K562 (cell line): ENCODE results near the gene CDC14B. TPM values are rescaled to one million over a fixed set of nuclear protein-coding genes. Genes with fewer than 3 reads are reported as not detected.
A peak's percentile ranks its signal among the peaks of the same experiment; 100 is the strongest.

Experiments used
- ATAC-seq: fragments of 200-7000 bp; cut with Tn5 transposase; 3 replicates; pipeline ENCODE4 v1.9.1; 2020; ENCODE audit warnings: moderate library complexity
- BruUV-seq: library from RNA; stranded (reverse); fragments of 400-500 nt; replicated peaks from 2 replicates; lab custom pipeline; 2021; lab: Mats Ljungman, UMichigan
- CTCF ChIA-PET: fragments of 300-600 bp; formaldehyde crosslinking; extraction: SDS; loops from one replicate; lab custom pipeline; 2021; ENCODE audit warnings: low intra/inter-chr PET ratio; lab: Yijun Ruan, JAX
- POLR2A ChIA-PET: fragments of 300-600, 350-650 bp; sonication (Branson Sonifier 250); formaldehyde crosslinking; extraction: SDS; loops from one replicate; lab custom pipeline; 2021; ENCODE audit warnings: antibody characterized with exemption, inconsistent platforms; lab: Yijun Ruan, JAX
- DNase-seq, 4 experiments: peaks; one replicate each; pipeline versions ENCODE4 v3.0.0 to v3.0.0-alpha.2; 2011 to 2018; ENCODE audit warnings: low spot score in 3 of 4, mixed read lengths in 3 of 4; ENCODE audit errors: extremely low read depth in 1 of 4
- FAIRE-seq: peaks from 2 replicates; lab custom pipeline; 2011; peaks lifted over from hg19 to GRCh38; lab: Jason Lieb, UNC
- H2AFZ ChIP-seq: 2 replicates; pipeline ENCODE4 v1.6.0; 2011; ENCODE audit warnings: low read depth, low read length, control low read depth, inconsistent platforms
- H3K27ac ChIP-seq: fragments of 200-600 bp; 3 replicates; pipeline ENCODE4 v1.8.0; 2011; ENCODE audit warnings: low read depth, mild to moderate bottlenecking, control low read depth, inconsistent platforms, low read length, moderate library complexity, mixed read lengths; ENCODE audit errors: extremely low read depth
- H3K27me3 ChIP-seq, 2 experiments: fragments of 300-600 bp in 1 of 2; 2 replicates in 1 of 2; 3 replicates in 1 of 2; pipeline versions ENCODE4 v1.6.0 to v1.8.0; 2011; ENCODE audit warnings: inconsistent platforms in 2 of 2, low read length in 2 of 2, mild to moderate bottlenecking in 1 of 2, mixed read lengths in 1 of 2, moderate library complexity in 1 of 2; ENCODE audit not compliant: control insufficient read depth in 2 of 2, insufficient read depth in 2 of 2
- H3K36me3 ChIP-seq: fragments of 300-600 bp; 3 replicates; pipeline ENCODE4 v1.8.0; 2011; ENCODE audit warnings: mild to moderate bottlenecking, low read length, inconsistent platforms; ENCODE audit not compliant: control insufficient read depth, insufficient read depth
- H3K4me1 ChIP-seq, 2 experiments: fragments of 200-600 bp in 1 of 2; replicated peaks in 1 of 2; 2 replicates in 1 of 2; 3 replicates in 1 of 2; pipeline versions ENCODE4 v1.5.1 to v1.8.0; 2011; ENCODE audit warnings: inconsistent platforms in 2 of 2, low read length in 2 of 2, mild to moderate bottlenecking in 1 of 2, mixed read lengths in 1 of 2, moderate library complexity in 1 of 2; ENCODE audit not compliant: control insufficient read depth in 2 of 2, insufficient read depth in 2 of 2
- H3K4me2 ChIP-seq: 2 replicates; pipeline ENCODE4 v1.6.1; 2011; ENCODE audit warnings: low read length, control low read depth, inconsistent platforms, mixed read lengths; ENCODE audit not compliant: insufficient read depth
- H3K4me3 ChIP-seq: fragments of 200-600 bp; sonication (generic), shearing (Covaris generic); 2 replicates; pipeline ENCODE4 v1.5.1; 2016; ENCODE audit warnings: control low read depth, inconsistent platforms
- H3K79me2 ChIP-seq: fragments of 200-600 bp; 3 replicates; pipeline ENCODE4 v1.8.0; 2011; ENCODE audit warnings: low read length, inconsistent platforms; ENCODE audit not compliant: control insufficient read depth, insufficient read depth
- H3K9ac ChIP-seq, 2 experiments: 2 replicates each; pipeline versions ENCODE4 v1.6.0 to v1.6.1; 2011; ENCODE audit warnings: low read depth in 2 of 2, low read length in 2 of 2, control low read depth in 1 of 2, inconsistent platforms in 1 of 2, mild to moderate bottlenecking in 1 of 2, mixed read lengths in 1 of 2; ENCODE audit not compliant: insufficient read depth in 1 of 2
- H3K9me1 ChIP-seq: one replicate; pipeline ENCODE4 v1.6.0; 2011; ENCODE audit warnings: inconsistent platforms, mild to moderate bottlenecking, low read length, moderate library complexity; ENCODE audit not compliant: control insufficient read depth, insufficient read depth
- H3K9me3 ChIP-seq: replicated peaks from 2 replicates; pipeline ENCODE4 v1.5.1; 2011; ENCODE audit warnings: low read depth, low read length, inconsistent platforms; ENCODE audit not compliant: control insufficient read depth, insufficient read depth
- H4K20me1 ChIP-seq: replicated peaks from 2 replicates; pipeline ENCODE4 v1.6.1; 2011; ENCODE audit warnings: low read length, inconsistent platforms, mixed read lengths; ENCODE audit not compliant: control insufficient read depth, insufficient read depth
- WGBS: fragments of 100-300 bp; shearing (Covaris generic); methylation state at CpG from one replicate; pipeline ENCODE4 v1.1.6; 2016; ENCODE audit warnings: low coverage, mixed read lengths; ENCODE audit not compliant: insufficient coverage; ENCODE audit errors: missing lambda C conversion rate; 5-methylcytosine and 5-hydroxymethylcytosine counted together
- in situ Hi-C: fragments of 300-500 bp; cut with MboI; formaldehyde crosslinking; loops from 4 replicates; pipeline ENCODE4 v1.15.0; 2018; ENCODE audit warnings: inconsistent platforms, mixed read lengths
- intact Hi-C: fragments of 100-400 bp; cut with micrococcal nuclease; formaldehyde crosslinking; loops from 2 replicates; pipeline ENCODE4 v1.14.2; 2022
- polyA plus RNA-seq, 8 experiments: library from polyadenylated mRNA; depleted of rRNA in 4 of 8; stranded (reverse) in 5 of 8; unstranded in 3 of 8; fragments of >200 nt; fragmentation: Nextera tagmentation in 2 of 8; fragmentation: Illumina TruSeq in 1 of 8; extraction: Ambion mirVana in 2 of 8; extraction: Trizol in 1 of 8; gene quantifications; 2 replicates each; pipeline versions ENCODE4 v1.2.1 to v1.2.3, GENCODE V29; 2011 to 2014; ENCODE audit warnings: inconsistent platforms in 1 of 8, missing spikeins in 1 of 8
- total RNA-seq, 7 experiments: library from RNA; depleted of rRNA in 6 of 7; stranded (reverse); fragments of >200 nt in 6 of 7; fragmentation: Illumina TruSeq in 2 of 7; extraction: Trizol in 2 of 7; gene quantifications; 2 replicates each; pipeline versions ENCODE4 v1.2.1 to v1.2.3, GENCODE V29; 2011 to 2021; ENCODE audit warnings: low replicate concordance in 1 of 7
- TF ChIP-seq, protein P1 (sequence below), 2 experiments: fragments of 450-650 bp; IDR thresholded peaks; 2 replicates each; pipeline ENCODE4 v1.6.1; 2016
- TF ChIP-seq, protein P2 (sequence below): fragments of 450-650 bp; IDR thresholded peaks from 2 replicates; pipeline ENCODE4 v1.6.1; 2016; ENCODE audit warnings: antibody characterized with exemption

Gene CDC14B
- total and polyA plus RNA-seq, 9 of the 15 experiments (the other 6 are each of a cell fraction or from before 2014, with no cell fraction given) = 1.4 to 6.0 (median 3.8) TPM

DNA sequence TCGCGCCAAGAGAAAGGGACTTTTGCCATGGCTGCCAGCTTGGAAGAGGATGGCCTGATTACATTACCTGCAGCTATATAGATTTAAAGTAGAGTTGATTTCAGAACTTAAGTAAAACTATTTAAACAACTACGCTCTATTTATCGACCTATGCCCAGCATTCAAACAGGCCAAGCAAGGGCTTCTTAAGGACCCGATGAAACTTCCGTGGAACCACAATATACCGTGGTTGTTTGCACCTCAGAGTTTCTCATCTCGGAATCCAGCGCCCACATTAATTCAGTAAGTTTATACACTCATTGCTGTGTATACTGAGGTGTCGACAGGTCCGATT is 505 bp upstream of the CDC14B start:
- FAIRE-seq (no peak), ATAC-seq (no peak), DNase-seq (no peak)
- Histone ChIP-seq H3K36me3 (no peaks in the 10 kb centered on the region), H3K4me1 (peaks cover 0 to 18% of the 10 kb centered on the region in 2 experiments; a peak in 3 of 5 replicates), H2AFZ (peak overlapping the region; percentile 90), H3K4me3 (peak overlapping the region; percentile 59), H3K9ac (0 out of 4 replicates have a peak overlapping the region, but pooled peaks of 1 of the 2 experiments have one; percentile 43), H3K27me3 (peaks cover 0 to 3% of the 10 kb centered on the region in 2 experiments; a peak in 2 of 5 replicates), H4K20me1 (peaks cover 5% of the 10 kb centered on the region; the same call in 1 of the 2 replicates), H3K27ac (no peak overlapping the region), H3K4me2 (peak overlapping the region; percentile 72), H3K79me2 (no peaks in the 10 kb centered on the region; the same call in 2 of the 3 replicates), H3K9me3 (no peaks in the 10 kb centered on the region), H3K9me1 (no peaks in the 10 kb centered on the region)
- TF ChIP-seq, protein P1, sequence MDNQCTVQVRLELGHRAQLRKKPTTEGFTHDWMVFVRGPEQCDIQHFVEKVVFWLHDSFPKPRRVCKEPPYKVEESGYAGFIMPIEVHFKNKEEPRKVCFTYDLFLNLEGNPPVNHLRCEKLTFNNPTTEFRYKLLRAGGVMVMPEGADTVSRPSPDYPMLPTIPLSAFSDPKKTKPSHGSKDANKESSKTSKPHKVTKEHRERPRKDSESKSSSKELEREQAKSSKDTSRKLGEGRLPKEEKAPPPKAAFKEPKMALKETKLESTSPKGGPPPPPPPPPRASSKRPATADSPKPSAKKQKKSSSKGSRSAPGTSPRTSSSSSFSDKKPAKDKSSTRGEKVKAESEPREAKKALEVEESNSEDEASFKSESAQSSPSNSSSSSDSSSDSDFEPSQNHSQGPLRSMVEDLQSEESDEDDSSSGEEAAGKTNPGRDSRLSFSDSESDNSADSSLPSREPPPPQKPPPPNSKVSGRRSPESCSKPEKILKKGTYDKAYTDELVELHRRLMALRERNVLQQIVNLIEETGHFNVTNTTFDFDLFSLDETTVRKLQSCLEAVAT (IDR thresholded peaks at IDR 0.05) = peak in 1 of 2 experiments; percentile 73; a peak in 1 of 4 replicates
- TF ChIP-seq, protein P2, sequence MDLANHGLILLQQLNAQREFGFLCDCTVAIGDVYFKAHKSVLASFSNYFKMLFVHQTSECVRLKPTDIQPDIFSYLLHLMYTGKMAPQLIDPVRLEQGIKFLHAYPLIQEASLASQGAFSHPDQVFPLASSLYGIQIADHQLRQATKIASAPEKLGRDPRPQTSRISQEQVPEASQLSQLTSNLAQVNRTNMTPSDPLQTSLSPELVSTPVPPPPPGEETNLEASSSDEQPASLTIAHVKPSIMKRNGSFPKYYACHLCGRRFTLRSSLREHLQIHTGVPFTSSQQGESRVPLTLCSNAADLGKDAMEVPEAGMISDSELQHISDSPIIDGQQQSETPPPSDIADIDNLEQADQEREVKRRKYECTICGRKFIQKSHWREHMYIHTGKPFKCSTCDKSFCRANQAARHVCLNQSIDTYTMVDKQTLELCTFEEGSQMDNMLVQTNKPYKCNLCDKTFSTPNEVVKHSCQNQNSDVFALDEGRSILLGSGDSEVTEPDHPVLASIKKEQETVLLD = no peak
- CTCF ChIA-PET = no interaction called here
- POLR2A ChIA-PET = no interaction called here
- no TSS peak for BruUV-seq
- WGBS = 96% methylated on average over 11 of the region's 11 CpGs
- in situ Hi-C loops = no loop called here
- intact Hi-C loops = no loop called here
